K562 (cell line): ENCODE results near the gene ERMARD. TPM values are rescaled to one million over a fixed set of nuclear protein-coding genes. Genes with fewer than 3 reads are reported as not detected.

Source experiments
- ATAC-seq: fragments of 200-7000 bp; cut with Tn5 transposase; 3 replicates; pipeline ENCODE4 v1.9.1; 2020; ENCODE audit warnings: moderate library complexity
- BruUV-seq: library from RNA; stranded (reverse); fragments of 400-500 nt; replicated peaks from 2 replicates; lab custom pipeline; 2021; lab: Mats Ljungman, UMichigan
- CTCF ChIA-PET: fragments of 300-600 bp; formaldehyde crosslinking; extraction: SDS; loops from one replicate; lab custom pipeline; 2021; ENCODE audit warnings: low intra/inter-chr PET ratio; lab: Yijun Ruan, JAX
- POLR2A ChIA-PET: fragments of 300-600, 350-650 bp; sonication (Branson Sonifier 250); formaldehyde crosslinking; extraction: SDS; loops from one replicate; lab custom pipeline; 2021; ENCODE audit warnings: antibody characterized with exemption, inconsistent platforms; lab: Yijun Ruan, JAX
- DNase-seq, 4 experiments: peaks; one replicate each; pipeline versions ENCODE4 v3.0.0 to v3.0.0-alpha.2; 2011 to 2018; ENCODE audit warnings: low spot score in 3 of 4, mixed read lengths in 3 of 4; ENCODE audit errors: extremely low read depth in 1 of 4
- FAIRE-seq: peaks from 2 replicates; lab custom pipeline; 2011; peaks lifted over from hg19 to GRCh38; lab: Jason Lieb, UNC
- H2AFZ ChIP-seq: 2 replicates; pipeline ENCODE4 v1.6.0; 2011; ENCODE audit warnings: low read depth, low read length, control low read depth, inconsistent platforms
- H3K27ac ChIP-seq: fragments of 200-600 bp; 3 replicates; pipeline ENCODE4 v1.8.0; 2011; ENCODE audit warnings: low read depth, mild to moderate bottlenecking, control low read depth, inconsistent platforms, low read length, moderate library complexity, mixed read lengths; ENCODE audit errors: extremely low read depth
- H3K27me3 ChIP-seq, 2 experiments: fragments of 300-600 bp in 1 of 2; 2 replicates in 1 of 2; 3 replicates in 1 of 2; pipeline versions ENCODE4 v1.6.0 to v1.8.0; 2011; ENCODE audit warnings: inconsistent platforms in 2 of 2, low read length in 2 of 2, mild to moderate bottlenecking in 1 of 2, mixed read lengths in 1 of 2, moderate library complexity in 1 of 2; ENCODE audit not compliant: control insufficient read depth in 2 of 2, insufficient read depth in 2 of 2
- H3K36me3 ChIP-seq: fragments of 300-600 bp; 3 replicates; pipeline ENCODE4 v1.8.0; 2011; ENCODE audit warnings: mild to moderate bottlenecking, low read length, inconsistent platforms; ENCODE audit not compliant: control insufficient read depth, insufficient read depth
- H3K4me1 ChIP-seq, 2 experiments: fragments of 200-600 bp in 1 of 2; replicated peaks in 1 of 2; 2 replicates in 1 of 2; 3 replicates in 1 of 2; pipeline versions ENCODE4 v1.5.1 to v1.8.0; 2011; ENCODE audit warnings: inconsistent platforms in 2 of 2, low read length in 2 of 2, mild to moderate bottlenecking in 1 of 2, mixed read lengths in 1 of 2, moderate library complexity in 1 of 2; ENCODE audit not compliant: control insufficient read depth in 2 of 2, insufficient read depth in 2 of 2
- H3K4me2 ChIP-seq: 2 replicates; pipeline ENCODE4 v1.6.1; 2011; ENCODE audit warnings: low read length, control low read depth, inconsistent platforms, mixed read lengths; ENCODE audit not compliant: insufficient read depth
- H3K4me3 ChIP-seq: fragments of 200-600 bp; sonication (generic), shearing (Covaris generic); 2 replicates; pipeline ENCODE4 v1.5.1; 2016; ENCODE audit warnings: control low read depth, inconsistent platforms
- H3K79me2 ChIP-seq: fragments of 200-600 bp; 3 replicates; pipeline ENCODE4 v1.8.0; 2011; ENCODE audit warnings: low read length, inconsistent platforms; ENCODE audit not compliant: control insufficient read depth, insufficient read depth
- H3K9ac ChIP-seq, 2 experiments: 2 replicates each; pipeline versions ENCODE4 v1.6.0 to v1.6.1; 2011; ENCODE audit warnings: low read depth in 2 of 2, low read length in 2 of 2, control low read depth in 1 of 2, inconsistent platforms in 1 of 2, mild to moderate bottlenecking in 1 of 2, mixed read lengths in 1 of 2; ENCODE audit not compliant: insufficient read depth in 1 of 2
- H3K9me1 ChIP-seq: one replicate; pipeline ENCODE4 v1.6.0; 2011; ENCODE audit warnings: inconsistent platforms, mild to moderate bottlenecking, low read length, moderate library complexity; ENCODE audit not compliant: control insufficient read depth, insufficient read depth
- H3K9me3 ChIP-seq: replicated peaks from 2 replicates; pipeline ENCODE4 v1.5.1; 2011; ENCODE audit warnings: low read depth, low read length, inconsistent platforms; ENCODE audit not compliant: control insufficient read depth, insufficient read depth
- H4K20me1 ChIP-seq: replicated peaks from 2 replicates; pipeline ENCODE4 v1.6.1; 2011; ENCODE audit warnings: low read length, inconsistent platforms, mixed read lengths; ENCODE audit not compliant: control insufficient read depth, insufficient read depth
- CAMTA2 ChIP-seq: fragments of 250-450 bp; sonication (Bioruptor Pico); conservative IDR thresholded peaks from 2 replicates; pipeline ENCODE4 v1.5.1; 2022
- ETV5 ChIP-seq: sonication (generic); formaldehyde crosslinking; IDR thresholded peaks from 2 replicates; pipeline ENCODE4 v1.4.0; 2020; ENCODE audit warnings: low read depth, mild to moderate bottlenecking, missing genetic modification reagents
- KLF1 ChIP-seq: fragments of 450-650 bp; IDR thresholded peaks from 2 replicates; pipeline ENCODE4 v1.6.1; 2016; ENCODE audit warnings: missing genetic modification characterization, missing compliant biosample characterization
- NCOA6 ChIP-seq: fragments of 450-650 bp; IDR thresholded peaks from 2 replicates; pipeline ENCODE4 v1.6.1; 2017; ENCODE audit warnings: mild to moderate bottlenecking
- NR2C1 ChIP-seq, 2 experiments: fragments of 450-650 bp; IDR thresholded peaks; 2 replicates each; pipeline ENCODE4 v1.6.1; 2017; ENCODE audit warnings: mild to moderate bottlenecking in 2 of 2, antibody characterized with exemption in 1 of 2, inconsistent platforms in 1 of 2, missing compliant biosample characterization in 1 of 2, missing genetic modification characterization in 1 of 2
- RBM14 ChIP-seq: fragments of 200-400 bp; formaldehyde crosslinking; IDR thresholded peaks from 2 replicates; pipeline ENCODE4 v1.6.1; 2018; ENCODE audit warnings: low read depth, mild to moderate bottlenecking, low read length, moderate library complexity, borderline replicate concordance; ENCODE audit not compliant: insufficient read depth
- SMARCA5 ChIP-seq: fragments of 450-650 bp; IDR thresholded peaks from 2 replicates; pipeline ENCODE4 v1.6.1; 2016
- SNIP1 ChIP-seq: fragments of 450-650 bp; IDR thresholded peaks from 2 replicates; pipeline ENCODE4 v1.7.1; 2017; ENCODE audit warnings: low read depth, mild to moderate bottlenecking
- TSHZ1 ChIP-seq: fragments of 250-450 bp; sonication (Bioruptor Pico); IDR thresholded peaks from 2 replicates; pipeline ENCODE4 v1.4.0; 2020; ENCODE audit warnings: mild to moderate bottlenecking, moderate library complexity
- ZBTB8A ChIP-seq: fragments of 450-650 bp; IDR thresholded peaks from 2 replicates; pipeline ENCODE4 v1.6.1; 2018; ENCODE audit warnings: mild to moderate bottlenecking, moderate library complexity; ENCODE audit not compliant: partially characterized antibody
- ZNF41 ChIP-seq: fragments of 250-450 bp; sonication (Bioruptor Pico); conservative IDR thresholded peaks from 2 replicates; pipeline ENCODE4 v1.4.0; 2020; ENCODE audit warnings: mild to moderate bottlenecking
- WGBS: fragments of 100-300 bp; shearing (Covaris generic); methylation state at CpG from one replicate; pipeline ENCODE4 v1.1.6; 2016; ENCODE audit warnings: low coverage, mixed read lengths; ENCODE audit not compliant: insufficient coverage; ENCODE audit errors: missing lambda C conversion rate; 5-methylcytosine and 5-hydroxymethylcytosine counted together
- in situ Hi-C: fragments of 300-500 bp; cut with MboI; formaldehyde crosslinking; loops from 4 replicates; pipeline ENCODE4 v1.15.0; 2018; ENCODE audit warnings: inconsistent platforms, mixed read lengths
- intact Hi-C: fragments of 100-400 bp; cut with micrococcal nuclease; formaldehyde crosslinking; loops from 2 replicates; pipeline ENCODE4 v1.14.2; 2022
- polyA plus RNA-seq, 8 experiments: library from polyadenylated mRNA; depleted of rRNA in 4 of 8; stranded (reverse) in 5 of 8; unstranded in 3 of 8; fragments of >200 nt; fragmentation: Nextera tagmentation in 2 of 8; fragmentation: Illumina TruSeq in 1 of 8; extraction: Ambion mirVana in 2 of 8; extraction: Trizol in 1 of 8; gene quantifications; 2 replicates each; pipeline versions ENCODE4 v1.2.1 to v1.2.3, GENCODE V29; 2011 to 2014; ENCODE audit warnings: inconsistent platforms in 1 of 8, missing spikeins in 1 of 8
- total RNA-seq, 7 experiments: library from RNA; depleted of rRNA in 6 of 7; stranded (reverse); fragments of >200 nt in 6 of 7; fragmentation: Illumina TruSeq in 2 of 7; extraction: Trizol in 2 of 7; gene quantifications; 2 replicates each; pipeline versions ENCODE4 v1.2.1 to v1.2.3, GENCODE V29; 2011 to 2021; ENCODE audit warnings: low replicate concordance in 1 of 7
- TF ChIP-seq, protein P1 (sequence below): IDR thresholded peaks from 2 replicates; pipeline ENCODE4 v1.6.1; 2012; ENCODE audit warnings: low read depth, low read length, improper control_type of control experiment, borderline replicate concordance

The ERMARD gene
- total and polyA plus RNA-seq, 9 of the 15 experiments (the other 6 are each of a cell fraction or from before 2014, with no cell fraction given), result 14.5 to 68.6 (median 27.7) TPM

DNA sequence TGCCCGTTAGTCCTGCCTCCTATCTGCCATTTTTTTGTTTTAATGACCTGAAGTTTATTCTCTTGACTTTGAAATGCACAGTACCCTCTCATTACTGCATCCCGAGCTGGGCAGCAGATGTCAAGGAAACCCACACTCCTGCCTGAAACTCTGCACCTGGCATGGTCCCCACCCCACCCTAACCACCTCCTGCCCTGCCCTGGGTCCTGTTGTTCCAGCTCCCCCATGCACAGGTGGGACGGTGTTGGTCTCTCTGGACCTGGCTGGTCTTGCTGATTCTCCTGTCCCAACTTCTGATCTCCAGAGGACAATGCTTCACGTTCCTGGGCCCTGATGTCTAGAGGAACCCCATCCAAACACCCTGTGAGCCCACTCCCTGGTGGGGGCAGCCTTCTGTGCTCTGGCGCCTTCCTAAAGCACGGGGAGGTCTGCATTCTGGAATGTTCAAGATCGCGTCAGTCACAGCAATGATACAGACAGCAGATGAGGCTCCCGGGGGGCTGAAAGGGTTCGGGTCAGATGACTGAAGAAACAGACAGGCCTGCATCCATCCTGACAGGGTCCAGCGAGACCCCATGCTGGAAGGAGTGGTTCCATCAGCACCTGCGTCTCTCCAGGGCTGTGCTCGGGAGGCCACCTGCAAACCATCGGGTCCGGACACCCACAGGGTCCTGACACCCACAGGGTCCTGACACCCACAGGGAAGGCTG is 73.6 kb downstream of the ERMARD start:
- no peak for FAIRE-seq
- ATAC-seq, result no peak
- Histone ChIP-seq H3K27me3 (peaks cover 6 to 40% of the 10 kb centered on the region in 2 experiments; a peak in 3 of 5 replicates), H3K4me3 (no peak overlapping the region), H3K79me2 (no peaks in the 10 kb centered on the region), H3K4me1 (no peaks in the 10 kb centered on the region), H3K9me3 (no peaks in the 10 kb centered on the region), H3K9me1 (no peaks in the 10 kb centered on the region), H3K36me3 (no peaks in the 10 kb centered on the region), H4K20me1 (0 out of 2 replicates have a peak, but pooled peaks cover 5% of the 10 kb centered on the region), H3K9ac (no peak overlapping the region), H3K27ac (no peak overlapping the region), H2AFZ (no peak overlapping the region), H3K4me2 (no peak overlapping the region)
- no peak for DNase-seq
- TF ChIP-seq NCOA6 (no peak), ZNF41 (no peak), TSHZ1 (CRISPR knock-in tag) (no peak), CAMTA2 (no peak), SNIP1 (no peak), SMARCA5 (no peak), ETV5 (CRISPR knock-in tag) (no peak), ZBTB8A (no peak), NR2C1 (IDR thresholded peaks at IDR 0.05) (no peak), NR2C1 (tag; IDR thresholded peaks at IDR 0.05) (no peak), RBM14 (no peak), KLF1 (tag) (no peak)
- TF ChIP-seq, protein P1, sequence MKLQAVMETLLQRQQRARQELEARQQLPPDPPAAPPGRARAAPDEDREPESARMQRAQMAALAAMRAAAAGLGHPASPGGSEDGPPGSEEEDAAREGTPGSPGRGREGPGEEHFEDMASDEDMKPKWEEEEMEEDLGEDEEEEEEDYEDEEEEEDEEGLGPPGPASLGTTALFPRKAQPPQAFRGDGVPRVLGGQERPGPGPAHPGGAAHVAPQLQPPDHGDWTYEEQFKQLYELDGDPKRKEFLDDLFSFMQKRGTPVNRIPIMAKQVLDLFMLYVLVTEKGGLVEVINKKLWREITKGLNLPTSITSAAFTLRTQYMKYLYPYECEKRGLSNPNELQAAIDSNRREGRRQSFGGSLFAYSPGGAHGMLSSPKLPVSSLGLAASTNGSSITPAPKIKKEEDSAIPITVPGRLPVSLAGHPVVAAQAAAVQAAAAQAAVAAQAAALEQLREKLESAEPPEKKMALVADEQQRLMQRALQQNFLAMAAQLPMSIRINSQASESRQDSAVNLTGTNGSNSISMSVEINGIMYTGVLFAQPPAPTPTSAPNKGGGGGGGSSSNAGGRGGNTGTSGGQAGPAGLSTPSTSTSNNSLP, result no peak
- POLR2A ChIA-PET, result no interaction called here
- in situ Hi-C loops, result no loop called here
- WGBS, result under 1% methylated on average over 15 of the region's 15 CpGs
- no TSS peak for BruUV-seq
- CTCF ChIA-PET, result no interaction called here
- intact Hi-C loops, result no loop called here
